Fibroblast of villous mesenchyme (primary cell): ENCODE measurements around the gene CARMIL1. TPM values are rescaled to one million over a fixed set of nuclear protein-coding genes. Genes with fewer than 3 reads are reported as not detected.
A peak's percentile ranks its signal among the peaks of the same experiment; 100 is the strongest.

Experiments
- DNase-seq: peaks from one replicate; pipeline ENCODE4 v3.0.0-alpha.2; 2010; ENCODE audit warnings: low read depth
- H3K4me3 ChIP-seq: 2 replicates; pipeline ENCODE4 v1.5.1; 2011; ENCODE audit warnings: low read depth, mild to moderate bottlenecking, low read length
- CTCF ChIP-seq: IDR thresholded peaks from 2 replicates; pipeline ENCODE4 v1.5.1; 2012; ENCODE audit warnings: low read depth, mild to moderate bottlenecking, low read length; ENCODE audit not compliant: insufficient read depth
- total RNA-seq: library from RNA; depleted of rRNA; stranded (reverse); fragments of >200 nt; gene quantifications from 2 replicates; pipeline ENCODE4 v1.2.3, GENCODE V29; 2012

The CARMIL1 gene
- total RNA-seq, 1 donor = 11.2 TPM

DNA sequence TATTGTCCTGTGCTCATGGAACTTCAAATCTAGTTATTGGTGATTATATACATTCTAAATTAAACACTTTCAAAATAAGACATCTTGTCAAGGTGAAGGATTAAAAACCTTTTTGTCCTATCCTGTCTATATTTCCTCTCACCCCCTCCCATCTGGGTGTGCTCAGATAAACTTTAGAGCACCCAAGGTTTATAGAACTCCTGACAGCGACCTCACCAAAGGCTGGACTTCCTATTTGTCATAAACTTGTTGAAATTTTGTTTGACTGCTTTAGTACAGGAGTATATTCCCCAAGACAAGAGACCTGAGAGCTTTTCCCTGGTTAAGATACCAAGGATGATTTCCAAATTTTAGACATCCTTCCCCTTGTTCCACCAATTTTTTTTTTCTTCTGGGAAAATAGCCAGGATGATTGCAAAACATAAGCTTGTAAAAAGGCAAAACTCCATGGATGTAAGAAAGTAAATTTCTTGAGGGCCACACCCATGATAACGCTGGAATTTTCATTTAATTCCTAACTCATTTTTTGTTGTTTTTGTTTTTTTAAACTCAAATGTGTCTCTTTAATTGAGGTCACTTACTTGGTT is 33.0 kb downstream of the CARMIL1 start:
- DNase-seq = peak; percentile 95
- TF ChIP-seq CTCF = no peak
- peak overlapping the region; percentile 32 for H3K4me3 ChIP-seq

DNA sequence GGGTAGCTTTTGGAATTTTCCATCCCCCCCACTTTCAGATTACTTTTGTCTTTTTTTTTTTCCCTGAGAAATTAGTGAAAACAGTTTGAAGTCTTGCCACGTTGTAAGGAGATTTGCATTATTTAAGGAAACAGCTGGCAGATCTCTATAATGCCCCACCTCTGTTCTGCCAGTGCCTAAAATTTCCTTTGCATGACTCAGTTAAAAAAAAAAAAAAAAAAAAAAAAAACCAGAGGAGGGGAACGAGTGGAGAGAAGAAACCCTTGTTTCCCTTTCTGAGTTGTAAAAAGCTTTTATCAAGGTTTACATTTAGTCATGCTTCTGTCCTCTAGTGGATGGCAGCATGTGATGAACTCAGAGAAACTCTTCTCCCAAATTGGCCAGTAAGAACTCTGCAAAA is 33.5 kb downstream of the CARMIL1 start:
- H3K4me3 ChIP-seq = peak overlapping the region; percentile 32
- TF ChIP-seq CTCF = peak; percentile 29
- peak; percentile 91 for DNase-seq

GRCh38 chr6:25314509-25315175 is 35.5 kb downstream of the CARMIL1 start:
- no peak for TF ChIP-seq CTCF
- no peak for DNase-seq
- no peak overlapping the region for H3K4me3 ChIP-seq

DNA sequence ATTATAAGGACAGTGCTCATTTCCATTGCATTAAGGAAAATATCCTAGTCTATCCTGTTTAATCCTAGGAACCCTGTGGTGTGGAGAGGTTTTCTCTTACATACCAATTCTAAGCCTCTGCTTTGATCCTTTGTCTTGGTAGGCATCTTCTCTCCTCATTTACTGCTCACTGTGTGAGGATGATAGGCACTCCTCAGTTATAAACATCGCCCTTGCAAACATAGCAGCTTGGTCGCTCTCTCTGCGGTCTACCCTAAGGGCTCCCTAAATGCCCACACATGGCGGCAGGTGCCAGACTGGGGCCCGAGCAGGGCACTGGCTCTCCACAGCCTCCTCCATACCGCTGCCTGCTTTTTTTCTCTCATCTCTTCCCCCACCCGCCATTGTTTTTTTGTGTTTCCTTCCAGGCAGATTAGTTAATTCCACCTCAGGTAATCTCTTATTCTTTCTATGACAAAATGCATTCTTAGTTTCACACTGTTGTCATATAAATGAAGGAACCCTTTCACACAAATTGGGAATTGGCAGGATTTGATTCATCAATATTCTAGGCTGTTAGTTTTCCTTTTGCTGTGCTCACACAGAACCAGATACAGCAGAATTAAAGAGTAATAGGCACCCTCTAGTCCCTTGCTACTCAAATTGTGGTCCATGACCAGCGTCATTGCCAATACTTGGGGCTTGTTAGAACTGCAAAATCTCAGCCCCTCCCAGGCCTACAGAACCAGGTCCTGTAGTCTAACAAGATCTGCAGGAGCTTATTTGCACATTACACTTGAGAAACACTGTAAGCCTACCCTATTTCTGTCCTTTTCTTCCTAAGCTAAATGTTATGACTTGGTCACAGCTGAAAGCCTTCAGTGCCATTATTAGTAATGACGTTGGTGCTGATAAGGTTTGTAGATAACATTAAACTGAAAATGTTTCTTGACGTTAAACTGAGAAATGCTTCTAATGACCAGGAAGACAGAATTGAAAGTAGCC is 36.3 kb downstream of the CARMIL1 start:
- no peak for TF ChIP-seq CTCF
- no peak overlapping the region for H3K4me3 ChIP-seq
- peak; percentile 58 for DNase-seq

GRCh38 chr6:25316626-25317025 is 37.5 kb downstream of the CARMIL1 start:
- no peak for DNase-seq
- no peak for TF ChIP-seq CTCF
- no peak overlapping the region for H3K4me3 ChIP-seq

DNA sequence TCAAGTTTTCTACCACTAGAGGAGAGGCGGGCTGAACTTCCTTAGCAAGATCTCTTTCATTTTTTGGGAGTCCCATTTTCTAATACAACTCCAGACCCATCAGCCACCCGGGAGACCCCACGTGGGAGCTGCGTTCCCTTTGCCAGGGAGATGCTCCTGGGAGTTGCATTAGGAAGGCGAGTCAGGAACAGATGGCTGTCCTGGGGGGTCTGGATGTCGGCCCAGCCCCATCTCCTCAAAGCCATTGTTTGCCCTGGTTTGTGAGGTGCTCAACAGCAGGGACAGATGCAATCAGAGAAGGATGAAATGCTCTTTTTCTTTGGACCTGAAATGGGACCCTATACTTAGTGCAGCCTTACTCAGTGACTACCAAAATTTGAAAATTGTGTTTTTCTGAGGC is 39.4 kb downstream of the CARMIL1 start:
- no peak for TF ChIP-seq CTCF
- no peak for DNase-seq
- no peak overlapping the region for H3K4me3 ChIP-seq
